Thyroid gland (tissue), 4 donors: ENCODE results near the gene PIEZO2. TPM values are rescaled to one million over a fixed set of nuclear protein-coding genes. Genes with fewer than 3 reads are reported as not detected.

Source experiments
- DNase-seq, 2 donors: peaks; one replicate each; pipeline ENCODE4 v3.0.0-alpha.2; 2019
- H3K27ac ChIP-seq, 3 donors: fragments of 200-600 bp; sonication (generic); 1 replicate in 2 of 3; 2 replicates in 1 of 3; pipeline ENCODE4 v1.5.1; 2016 to 2019; ENCODE audit warnings: mild to moderate bottlenecking in 1 of 3, moderate library complexity in 1 of 3
- H3K27me3 ChIP-seq: fragments of 200-600 bp; sonication (generic); one replicate; pipeline ENCODE4 v1.5.1; 2019
- H3K36me3 ChIP-seq, 2 donors: fragments of 200-600 bp; sonication (generic); one replicate each; pipeline ENCODE4 v1.5.1; 2016 to 2019
- H3K4me1 ChIP-seq, 2 donors: fragments of 200-600 bp; sonication (generic); one replicate each; pipeline ENCODE4 v1.5.1; 2017 to 2019
- H3K4me3 ChIP-seq, 3 donors: fragments of 200-600 bp; sonication (generic); replicated peaks in 1 of 3; 1 replicate in 2 of 3; 2 replicates in 1 of 3; pipeline ENCODE4 v1.5.1; 2016; ENCODE audit warnings: mild to moderate bottlenecking in 1 of 3
- H3K9me3 ChIP-seq: fragments of 200-600 bp; sonication (generic); one replicate; pipeline ENCODE4 v1.5.1; 2017
- CTCF ChIP-seq, 6 experiments: fragments of 200-600 bp in 3 of 6; fragments of 450-650 bp in 3 of 6; sonication (generic) in 3 of 6; IDR thresholded peaks; one replicate each; pipeline ENCODE4 v1.5.1; 2016 to 2019; ENCODE audit warnings: antibody characterized with exemption in 6 of 6, mild to moderate bottlenecking in 2 of 6, inconsistent platforms in 1 of 6, moderate library complexity in 1 of 6
- POLR2A ChIP-seq, 2 donors: fragments of 450-650 bp; IDR thresholded peaks; one replicate each; pipeline ENCODE4 v1.6.1; 2017; ENCODE audit warnings: antibody characterized with exemption in 2 of 2, mild to moderate bottlenecking in 2 of 2, moderate library complexity in 1 of 2
- WGBS, 2 donors: methylation state at CpG; one replicate each; pipeline ENCODE4 v1.1.5; 2017; 5-methylcytosine and 5-hydroxymethylcytosine counted together
- intact Hi-C: fragments of 100-400 bp; cut with DNase I; formaldehyde crosslinking; loops from one replicate; pipeline ENCODE4 v1.15.1; 2023
- total RNA-seq, 4 donors: library from RNA; depleted of rRNA; stranded (reverse); fragments of >200 nt; gene quantifications; one replicate each; pipeline ENCODE4 v1.2.3, GENCODE V29; 2016

Gene PIEZO2
- total RNA-seq, 4 donors from 2014 or later = 5.0 to 13.8 (median 6.1) TPM

GRCh38 chr18:11009147-11009546, 140.2 kb downstream of the PIEZO2 start:
- no peak overlapping the region for H3K4me3 ChIP-seq
- no peak overlapping the region for H3K27ac ChIP-seq
- H3K36me3 ChIP-seq = no peaks in the 10 kb centered on the region
- peaks cover 0 to 6% of the 10 kb centered on the region in 2 donors for H3K4me1 ChIP-seq
- DNase-seq = no peak
- WGBS, 2 donors = 90 to 91% methylated on average over 6 of the region's 6 CpGs
- no peak for TF ChIP-seq CTCF (IDR thresholded peaks at IDR 0.05)
- no peaks in the 10 kb centered on the region for H3K27me3 ChIP-seq
- no peaks in the 10 kb centered on the region for H3K9me3 ChIP-seq
- intact Hi-C loops = no loop called here

GRCh38 chr18:11008505-11008904, 140.9 kb downstream of the PIEZO2 start:
- Histone ChIP-seq H3K27me3 (no peaks in the 10 kb centered on the region), H3K4me1 (peaks cover 0 to 6% of the 10 kb centered on the region in 2 donors), H3K4me3 (no peak overlapping the region), H3K36me3 (no peaks in the 10 kb centered on the region), H3K27ac (no peak overlapping the region), H3K9me3 (no peaks in the 10 kb centered on the region)
- intact Hi-C loops = no loop called here
- DNase-seq = no peak
- 82 to 96% methylated on average over 3 of the region's 3 CpGs for WGBS, 2 donors
- TF ChIP-seq POLR2A (IDR thresholded peaks at IDR 0.05) = no peak
- TF ChIP-seq CTCF (IDR thresholded peaks at IDR 0.05) = no peak

- H3K4me1 ChIP-seq = peaks cover 0 to 6% of the 10 kb centered on the region in 2 donors
- no peaks in the 10 kb centered on the region for H3K9me3 ChIP-seq
- intact Hi-C loops = no loop called here
- no peak overlapping the region for H3K27ac ChIP-seq
- 81 to 84% methylated on average over 5 of the region's 5 CpGs for WGBS, 2 donors
- no peak for TF ChIP-seq CTCF (IDR thresholded peaks at IDR 0.05)
- H3K4me3 ChIP-seq = no peak overlapping the region
- H3K27me3 ChIP-seq = no peaks in the 10 kb centered on the region
- H3K36me3 ChIP-seq = no peaks in the 10 kb centered on the region
- no peak for DNase-seq
Measured at GRCh38 chr18:11005528-11005927, 143.8 kb downstream of the PIEZO2 start.

GRCh38 chr18:11004951-11005350, 144.4 kb downstream of the PIEZO2 start:
- intact Hi-C loops = no loop called here
- Histone ChIP-seq H3K4me3 (no peak overlapping the region), H3K4me1 (peaks cover 0 to 6% of the 10 kb centered on the region in 2 donors), H3K36me3 (no peaks in the 10 kb centered on the region), H3K9me3 (no peaks in the 10 kb centered on the region), H3K27ac (no peak overlapping the region), H3K27me3 (no peaks in the 10 kb centered on the region)
- no peak for DNase-seq
- TF ChIP-seq CTCF (IDR thresholded peaks at IDR 0.05) (no peak), POLR2A (IDR thresholded peaks at IDR 0.05) (no peak)

GRCh38 chr18:11004294-11004693, 145.1 kb downstream of the PIEZO2 start:
- WGBS, 2 donors = 88 to 92% methylated on average over 4 of the region's 4 CpGs
- Histone ChIP-seq H3K9me3 (no peaks in the 10 kb centered on the region), H3K36me3 (no peaks in the 10 kb centered on the region), H3K27ac (no peak overlapping the region), H3K4me1 (peaks cover 0 to 6% of the 10 kb centered on the region in 2 donors), H3K27me3 (no peaks in the 10 kb centered on the region), H3K4me3 (no peak overlapping the region)
- no peak for DNase-seq
- intact Hi-C loops = no loop called here
- no peak for TF ChIP-seq POLR2A (IDR thresholded peaks at IDR 0.05)
- TF ChIP-seq CTCF (IDR thresholded peaks at IDR 0.05) = no peak
